Neural progenitor cell (in vitro differentiated cells): ENCODE results near the gene LRRC45.

Experiments used
- CTCF ChIP-seq: fragments of 200-600 bp; sonication (generic); IDR thresholded peaks from 2 replicates; pipeline ENCODE4 v1.5.1; 2017; ENCODE audit warnings: antibody characterized with exemption, mild to moderate bottlenecking
- EZH2 ChIP-seq: fragments of 200-600 bp; sonication (generic); IDR thresholded peaks from 2 replicates; pipeline ENCODE4 v1.6.1; 2017; ENCODE audit warnings: antibody characterized with exemption, mild to moderate bottlenecking, moderate library complexity

- TF ChIP-seq CTCF (no peak), EZH2 (no peak)
Observed at GRCh38 chr17:81998212-81998611, 24.9 kb upstream of the LRRC45 start.
